ENCODE measurements around the gene SREBF1. TPM values are rescaled to one million over a fixed set of nuclear protein-coding genes. Genes with fewer than 3 reads are reported as not detected.

SREBF1 gene
- total and polyA plus RNA-seq, 12 donors, result 9.0 to 61.2 (median 20.1) TPM

- Histone ChIP-seq H3K27me3 (no peaks in the 10 kb centered on the region), H3K4me1 (peaks cover 14 to 93% (median 55%) of the 10 kb centered on the region in 9 donors), H3K9me3 (no peaks in the 10 kb centered on the region), H3K4me3 (peak overlapping the region in 1 of 10 donors; percentile 9), H3K36me3 (peaks cover 0 to 92% (median 17%) of the 10 kb centered on the region in 9 donors), H3K27ac (peak overlapping the region; percentile 22 to 89 (median 74))
- WGBS, 2 donors, result 51 to 58% methylated on average over 8 of the region's 8 CpGs
- intact Hi-C loops (cut with DNase I), result loop anchor here in 6 of 10 donors (2.0 to 10.0 kb wide), 4 partner anchors 42 to 220 kb away; partner anchors contain the start of genes ATPAF2 (in 5 of the 6) and GID4 (in 5 of the 6)
- ATAC-seq (peak; percentile 17 to 77 (median 71)), DNase-seq (peak; percentile 53 to 70)
- TF ChIP-seq CTCF (IDR thresholded peaks at IDR 0.05), result no peak
Observed at GRCh38 chr17:17815062-17815406, 21.8 kb downstream of the SREBF1 start.

- H3K36me3 ChIP-seq, result peaks cover 0 to 86% (median 16%) of the 10 kb centered on the region in 9 donors
- DNase-seq (no peak), ATAC-seq (peak in 1 of 8 donors; percentile 4)
- H3K9me3 ChIP-seq, result no peaks in the 10 kb centered on the region
- H3K4me1 ChIP-seq, result peaks cover 14 to 93% (median 49%) of the 10 kb centered on the region in 9 donors
- peak overlapping the region; percentile 22 to 89 (median 73) for H3K27ac ChIP-seq
- peak overlapping the region in 1 of 10 donors; percentile 9 for H3K4me3 ChIP-seq
- 65 to 71% methylated on average over 20 of the region's 20 CpGs for WGBS, 2 donors
- intact Hi-C loops (cut with DNase I), result loop anchor here (2.0 to 10.0 kb wide), 7 partner anchors 42 to 220 kb away; partner anchors contain the start of genes ATPAF2 (in 5 of the 10), GID4 (in 5 of the 10) and RAI1 (in 2 of the 10)
- no peaks in the 10 kb centered on the region for H3K27me3 ChIP-seq
- TF ChIP-seq CTCF (IDR thresholded peaks at IDR 0.05), result no peak
Observed at GRCh38 chr17:17814162-17815061, 22.4 kb downstream of the SREBF1 start.

- no peak for TF ChIP-seq CTCF (IDR thresholded peaks at IDR 0.05)
- Histone ChIP-seq H3K9me3 (no peaks in the 10 kb centered on the region), H3K36me3 (peaks cover 0 to 79% (median 9%) of the 10 kb centered on the region in 9 donors), H3K27me3 (no peaks in the 10 kb centered on the region), H3K4me1 (peaks cover 14 to 91% (median 47%) of the 10 kb centered on the region in 9 donors), H3K4me3 (no peak overlapping the region), H3K27ac (peak overlapping the region in 5 of 10 donors; percentile 67 to 89 (median 79))
- 78 to 91% methylated on average over 16 of the region's 16 CpGs for WGBS, 2 donors
- intact Hi-C loops (cut with DNase I), result loop anchor here (2.0 to 10.0 kb wide), 7 partner anchors 43 to 221 kb away; partner anchors contain the start of genes ATPAF2 (in 5 of the 10), GID4 (in 5 of the 10) and RAI1 (in 2 of the 10)
- ATAC-seq (no peak), DNase-seq (no peak)
Observed at GRCh38 chr17:17813725-17814095, 23.1 kb downstream of the SREBF1 start.

- H3K36me3 ChIP-seq, result peaks cover 0 to 74% (median 8%) of the 10 kb centered on the region in 9 donors
- H3K9me3 ChIP-seq, result no peaks in the 10 kb centered on the region
- H3K27ac ChIP-seq, result peak overlapping the region in 2 of 10 donors; percentile 22 to 89
- intact Hi-C loops (cut with DNase I), result loop anchor here in 9 of 10 donors (2.0 to 10.0 kb wide), 5 partner anchors 48 to 222 kb away; partner anchors contain the start of genes ATPAF2 (in 5 of the 9), GID4 (in 5 of the 9) and RAI1 (in 2 of the 9)
- peaks cover 14 to 88% (median 47%) of the 10 kb centered on the region in 9 donors for H3K4me1 ChIP-seq
- H3K27me3 ChIP-seq, result no peaks in the 10 kb centered on the region
- WGBS, 2 donors, result 93 to 95% methylated on average over 24 to 25 of the region's 25 CpGs
- no peak overlapping the region for H3K4me3 ChIP-seq
- ATAC-seq (no peak), DNase-seq (no peak)
- TF ChIP-seq CTCF (IDR thresholded peaks at IDR 0.05), result no peak
Observed at GRCh38 chr17:17813055-17813724, 23.6 kb downstream of the SREBF1 start.

Data from heart right ventricle (tissue), 16 donors.